SK-N-SH (cell line): Measurements from ENCODE around the gene ARHGAP11A. TPM values are rescaled to one million over a fixed set of nuclear protein-coding genes. Genes with fewer than 3 reads are reported as not detected.

Experiments used
- CTCF ChIA-PET: fragments of 300-600, 350-600 bp; formaldehyde crosslinking; extraction: SDS; loops from one replicate; lab custom pipeline; 2021; lab: Yijun Ruan, JAX
- POLR2A ChIA-PET: fragments of 350-600 bp; sonication (Branson Sonifier 250); formaldehyde crosslinking; extraction: SDS; loops from one replicate; lab custom pipeline; 2020; ENCODE audit warnings: antibody characterized with exemption, inconsistent platforms; lab: Yijun Ruan, JAX
- DNase-seq: peaks from one replicate; pipeline ENCODE4 v3.0.0; 2012
- H2AFZ ChIP-seq: fragments of 200-600 bp; sonication (generic); 2 replicates; pipeline ENCODE4 v1.8.1; 2016; ENCODE audit warnings: antibody characterized with exemption, mild to moderate bottlenecking, low read depth
- H3F3A ChIP-seq: fragments of 200-600 bp; sonication (generic); replicated peaks from 2 replicates; pipeline ENCODE3; 2016; ENCODE audit warnings: antibody characterized with exemption, mild to moderate bottlenecking; ENCODE audit not compliant: insufficient read depth
- H3K27ac ChIP-seq, 2 experiments: fragments of 200-500 bp in 1 of 2; fragments of 200-600 bp in 1 of 2; sonication (Bioruptor generic) in 1 of 2; sonication (generic), shearing (Covaris generic) in 1 of 2; 2 replicates each; pipeline versions ENCODE4 v1.5.1 to v1.6.1; 2014 to 2016; ENCODE audit warnings: low read depth in 2 of 2, inconsistent platforms in 1 of 2, low read length in 1 of 2, mild to moderate bottlenecking in 1 of 2, mixed read lengths in 1 of 2
- H3K27me3 ChIP-seq: fragments of 200-600 bp; sonication (generic), shearing (Covaris generic); 2 replicates; pipeline ENCODE4 v1.6.1; 2016; ENCODE audit warnings: mixed run types; ENCODE audit not compliant: insufficient read depth
- H3K36me3 ChIP-seq, 2 experiments: fragments of 200-500 bp in 1 of 2; fragments of 200-600 bp in 1 of 2; sonication (Bioruptor generic) in 1 of 2; sonication (generic) in 1 of 2; replicated peaks in 1 of 2; 2 replicates each; pipeline versions ENCODE3 to v1.5.1; 2014 to 2016; ENCODE audit warnings: low read length in 1 of 2, mild to moderate bottlenecking in 1 of 2; ENCODE audit not compliant: insufficient read depth in 2 of 2, control insufficient read depth in 1 of 2
- H3K4me1 ChIP-seq, 2 experiments: fragments of 200-500 bp in 1 of 2; fragments of 200-600 bp in 1 of 2; sonication (Bioruptor generic) in 1 of 2; sonication (generic), shearing (Covaris generic) in 1 of 2; 2 replicates each; pipeline versions ENCODE4 v1.5.1 to v1.6.1; 2014 to 2016; ENCODE audit warnings: low read depth in 1 of 2, low read length in 1 of 2, mixed run types in 1 of 2; ENCODE audit not compliant: insufficient read depth in 2 of 2, control insufficient read depth in 1 of 2
- H3K4me2 ChIP-seq: fragments of 200-600 bp; sonication (generic), shearing (Covaris generic); 2 replicates; pipeline ENCODE4 v1.6.1; 2017; ENCODE audit warnings: mixed run types
- H3K4me3 ChIP-seq, 2 experiments: fragments of 200-500 bp in 1 of 2; fragments of 200-600 bp in 1 of 2; sonication (Bioruptor generic) in 1 of 2; sonication (generic), shearing (Covaris generic) in 1 of 2; 2 replicates each; pipeline versions ENCODE4 v1.5.1 to v1.8.1; 2014 to 2016; ENCODE audit warnings: low read depth in 2 of 2, inconsistent platforms in 1 of 2, low read length in 1 of 2, mild to moderate bottlenecking in 1 of 2, mixed read lengths in 1 of 2, moderate library complexity in 1 of 2
- H3K79me2 ChIP-seq: fragments of 200-600 bp; sonication (generic); 2 replicates; pipeline ENCODE4 v1.8.1; 2017; ENCODE audit warnings: mild to moderate bottlenecking; ENCODE audit not compliant: insufficient read depth
- H3K9ac ChIP-seq: fragments of 200-600 bp; sonication (generic); 2 replicates; pipeline ENCODE4 v1.6.1; 2017; ENCODE audit warnings: mixed run types
- H3K9me2 ChIP-seq: fragments of 200-600 bp; sonication (generic); 2 replicates; pipeline ENCODE4 v1.6.1; 2017; ENCODE audit warnings: mixed run types
- H3K9me3 ChIP-seq: fragments of 200-600 bp; sonication (generic); 2 replicates; pipeline ENCODE4 v1.6.1; 2017; ENCODE audit warnings: mixed run types, mild to moderate bottlenecking, moderate library complexity
- H4K20me1 ChIP-seq: fragments of 200-600 bp; sonication (generic); 2 replicates; pipeline ENCODE4 v1.6.1; 2017; ENCODE audit warnings: mild to moderate bottlenecking, mixed run types; ENCODE audit not compliant: insufficient read depth
- ELF1 ChIP-seq: IDR thresholded peaks from 2 replicates; pipeline ENCODE4 v1.4.0; 2012
- FOXM1 ChIP-seq: IDR thresholded peaks from 2 replicates; pipeline ENCODE4 v1.4.0; 2012; ENCODE audit warnings: low read depth, mild to moderate bottlenecking
- GABPA ChIP-seq: IDR thresholded peaks from 2 replicates; pipeline ENCODE4 v1.4.0; 2012; ENCODE audit warnings: low read depth, mild to moderate bottlenecking
- GATA2 ChIP-seq: sonication (generic); formaldehyde crosslinking; IDR thresholded peaks from 2 replicates; pipeline ENCODE4 v1.5.0; 2020; ENCODE audit warnings: mild to moderate bottlenecking, missing genetic modification reagents
- IRF3 ChIP-seq: fragments of 150-350 bp; IDR thresholded peaks from 2 replicates; pipeline ENCODE4 v1.6.1; 2016; ENCODE audit warnings: mild to moderate bottlenecking, low read depth, low read length
- NFIC ChIP-seq: IDR thresholded peaks from 2 replicates; pipeline ENCODE4 v1.4.0; 2012; ENCODE audit warnings: borderline replicate concordance
- NRF1 ChIP-seq: IDR thresholded peaks from 2 replicates; pipeline ENCODE4 v1.6.1; 2012; ENCODE audit warnings: low read depth, mild to moderate bottlenecking, low read length
- PBX3 ChIP-seq: IDR thresholded peaks from 2 replicates; pipeline ENCODE4; 2012
- POLR2AphosphoS5 ChIP-seq: IDR thresholded peaks from 2 replicates; pipeline ENCODE4 v1.6.1; 2012; ENCODE audit warnings: low read depth, low read length
- RAD21 ChIP-seq: IDR thresholded peaks from 2 replicates; pipeline ENCODE4 v1.6.1; 2012; ENCODE audit warnings: mild to moderate bottlenecking, low read length
- RCOR1 ChIP-seq: fragments of 150-350 bp; IDR thresholded peaks from 2 replicates; pipeline ENCODE4 v1.6.1; 2017; ENCODE audit warnings: antibody characterized with exemption, low read length
- SMC3 ChIP-seq: IDR thresholded peaks from 2 replicates; pipeline ENCODE4 v1.6.1; 2012; ENCODE audit warnings: low read depth, low read length, improper control_type of control experiment
- TEAD4 ChIP-seq: IDR thresholded peaks from 2 replicates; pipeline ENCODE4 v1.4.0; 2012; ENCODE audit warnings: mild to moderate bottlenecking, borderline replicate concordance; ENCODE audit not compliant: insufficient read depth
- USF1 ChIP-seq: IDR thresholded peaks from 2 replicates; pipeline ENCODE4 v1.4.0; 2012; ENCODE audit warnings: low read depth, borderline replicate concordance
- USF2 ChIP-seq: fragments of 150-350 bp; IDR thresholded peaks from 2 replicates; pipeline ENCODE4 v1.6.1; 2017; ENCODE audit warnings: antibody characterized with exemption, low read length, low read depth, borderline replicate concordance
- ZBTB33 ChIP-seq: IDR thresholded peaks from 2 replicates; pipeline ENCODE4 v1.4.0; 2012; ENCODE audit warnings: low read depth, borderline replicate concordance
- WGBS: methylation state at CpG from one replicate; pipeline ENCODE4 v1.1.6; 2017; ENCODE audit warnings: low lambda C conversion rate; 5-methylcytosine and 5-hydroxymethylcytosine counted together
- polyA plus RNA-seq, 3 experiments: library from polyadenylated mRNA; depleted of rRNA; stranded (reverse); fragments of >200 nt; gene quantifications; 2 replicates each; pipeline ENCODE4 v1.2.3, GENCODE V29; 2012
- TF ChIP-seq, protein P1 (sequence below): IDR thresholded peaks from 2 replicates; pipeline ENCODE4 v1.6.1; 2012; ENCODE audit warnings: mild to moderate bottlenecking, low read depth, low read length, moderate library complexity
- TF ChIP-seq, protein P2 (sequence below): fragments of 200-600 bp; sonication (generic); IDR thresholded peaks from 2 replicates; pipeline ENCODE4 v1.6.1; 2017; ENCODE audit warnings: antibody characterized with exemption, mild to moderate bottlenecking, moderate library complexity
- TF ChIP-seq, protein P3 (sequence below): IDR thresholded peaks from 2 replicates; pipeline ENCODE4 v1.4.0; 2012; ENCODE audit warnings: low read depth

Gene ARHGAP11A
- polyA plus RNA-seq, 1 of the 3 experiments (the other 2 are of a cell fraction): 4.8 TPM

- no peak for DNase-seq
- CTCF ChIA-PET: interaction anchor here (1.2 to 16.6 kb wide), 4 partner anchors 9 to 326 kb away, joined by 3 to 295 read pairs (median 7); no protein-coding TSS in a partner anchor
- WGBS: 98% methylated on average over 29 of the region's 29 CpGs
- POLR2A ChIA-PET: no interaction called here
- no peaks in the 10 kb centered on the region for H3F3A ChIP-seq
- TF ChIP-seq USF1 (no peak), ZBTB33 (no peak), NRF1 (no peak), NFIC (no peak), IRF3 (no peak), SMC3 (no peak), GATA2 (no peak), PBX3 (no peak), RAD21 (no peak), ELF1 (no peak), FOXM1 (no peak), GABPA (no peak), TEAD4 (no peak), USF2 (no peak), RCOR1 (no peak), POLR2AphosphoS5 (no peak)
- TF ChIP-seq, protein P1, sequence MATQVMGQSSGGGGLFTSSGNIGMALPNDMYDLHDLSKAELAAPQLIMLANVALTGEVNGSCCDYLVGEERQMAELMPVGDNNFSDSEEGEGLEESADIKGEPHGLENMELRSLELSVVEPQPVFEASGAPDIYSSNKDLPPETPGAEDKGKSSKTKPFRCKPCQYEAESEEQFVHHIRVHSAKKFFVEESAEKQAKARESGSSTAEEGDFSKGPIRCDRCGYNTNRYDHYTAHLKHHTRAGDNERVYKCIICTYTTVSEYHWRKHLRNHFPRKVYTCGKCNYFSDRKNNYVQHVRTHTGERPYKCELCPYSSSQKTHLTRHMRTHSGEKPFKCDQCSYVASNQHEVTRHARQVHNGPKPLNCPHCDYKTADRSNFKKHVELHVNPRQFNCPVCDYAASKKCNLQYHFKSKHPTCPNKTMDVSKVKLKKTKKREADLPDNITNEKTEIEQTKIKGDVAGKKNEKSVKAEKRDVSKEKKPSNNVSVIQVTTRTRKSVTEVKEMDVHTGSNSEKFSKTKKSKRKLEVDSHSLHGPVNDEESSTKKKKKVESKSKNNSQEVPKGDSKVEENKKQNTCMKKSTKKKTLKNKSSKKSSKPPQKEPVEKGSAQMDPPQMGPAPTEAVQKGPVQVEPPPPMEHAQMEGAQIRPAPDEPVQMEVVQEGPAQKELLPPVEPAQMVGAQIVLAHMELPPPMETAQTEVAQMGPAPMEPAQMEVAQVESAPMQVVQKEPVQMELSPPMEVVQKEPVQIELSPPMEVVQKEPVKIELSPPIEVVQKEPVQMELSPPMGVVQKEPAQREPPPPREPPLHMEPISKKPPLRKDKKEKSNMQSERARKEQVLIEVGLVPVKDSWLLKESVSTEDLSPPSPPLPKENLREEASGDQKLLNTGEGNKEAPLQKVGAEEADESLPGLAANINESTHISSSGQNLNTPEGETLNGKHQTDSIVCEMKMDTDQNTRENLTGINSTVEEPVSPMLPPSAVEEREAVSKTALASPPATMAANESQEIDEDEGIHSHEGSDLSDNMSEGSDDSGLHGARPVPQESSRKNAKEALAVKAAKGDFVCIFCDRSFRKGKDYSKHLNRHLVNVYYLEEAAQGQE: no peak
- TF ChIP-seq, protein P2, sequence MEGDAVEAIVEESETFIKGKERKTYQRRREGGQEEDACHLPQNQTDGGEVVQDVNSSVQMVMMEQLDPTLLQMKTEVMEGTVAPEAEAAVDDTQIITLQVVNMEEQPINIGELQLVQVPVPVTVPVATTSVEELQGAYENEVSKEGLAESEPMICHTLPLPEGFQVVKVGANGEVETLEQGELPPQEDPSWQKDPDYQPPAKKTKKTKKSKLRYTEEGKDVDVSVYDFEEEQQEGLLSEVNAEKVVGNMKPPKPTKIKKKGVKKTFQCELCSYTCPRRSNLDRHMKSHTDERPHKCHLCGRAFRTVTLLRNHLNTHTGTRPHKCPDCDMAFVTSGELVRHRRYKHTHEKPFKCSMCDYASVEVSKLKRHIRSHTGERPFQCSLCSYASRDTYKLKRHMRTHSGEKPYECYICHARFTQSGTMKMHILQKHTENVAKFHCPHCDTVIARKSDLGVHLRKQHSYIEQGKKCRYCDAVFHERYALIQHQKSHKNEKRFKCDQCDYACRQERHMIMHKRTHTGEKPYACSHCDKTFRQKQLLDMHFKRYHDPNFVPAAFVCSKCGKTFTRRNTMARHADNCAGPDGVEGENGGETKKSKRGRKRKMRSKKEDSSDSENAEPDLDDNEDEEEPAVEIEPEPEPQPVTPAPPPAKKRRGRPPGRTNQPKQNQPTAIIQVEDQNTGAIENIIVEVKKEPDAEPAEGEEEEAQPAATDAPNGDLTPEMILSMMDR: no peak
- TF ChIP-seq, protein P3, sequence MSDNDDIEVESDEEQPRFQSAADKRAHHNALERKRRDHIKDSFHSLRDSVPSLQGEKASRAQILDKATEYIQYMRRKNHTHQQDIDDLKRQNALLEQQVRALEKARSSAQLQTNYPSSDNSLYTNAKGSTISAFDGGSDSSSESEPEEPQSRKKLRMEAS: no peak
- TF ChIP-seq, all 33 proteins: peak for 0
- Histone ChIP-seq H3K9me3 (no peaks in the 10 kb centered on the region), H3K4me3 (no peak overlapping the region), H3K4me2 (no peak overlapping the region), H3K27me3 (no peaks in the 10 kb centered on the region), H3K36me3 (no peaks in the 10 kb centered on the region), H3K9me2 (no peaks in the 10 kb centered on the region), H3K9ac (no peak overlapping the region), H4K20me1 (no peaks in the 10 kb centered on the region), H3K4me1 (peaks cover 0 to 18% of the 10 kb centered on the region in 2 experiments; a peak in 2 of 4 replicates), H2AFZ (no peak overlapping the region), H3K79me2 (no peaks in the 10 kb centered on the region), H3K27ac (no peak overlapping the region)
Measured at GRCh38 chr15:32671339-32672325, 56.3 kb downstream of the ARHGAP11A start.
